Neural cell (in vitro differentiated cells): ENCODE results near the gene PCDH10. TPM values are rescaled to one million over a fixed set of nuclear protein-coding genes. Genes with fewer than 3 reads are reported as not detected.
A peak's percentile ranks its signal among the peaks of the same experiment; 100 is the strongest.

ENCODE experiments used
- H2AFZ ChIP-seq: fragments of 200-600, 300-800 bp; sonication (generic), shearing (Covaris generic); 2 replicates; pipeline ENCODE4 v1.6.0; 2014; ENCODE audit warnings: low read depth, mild to moderate bottlenecking, antibody characterized with exemption, low read length, moderate library complexity
- H3F3A ChIP-seq: fragments of 200-600 bp; shearing (Covaris generic); 2 replicates; pipeline ENCODE4 v1.6.1; 2016; ENCODE audit warnings: mild to moderate bottlenecking, moderate library complexity, mixed read lengths, antibody characterized with exemption, low read length; ENCODE audit not compliant: insufficient read depth, poor library complexity, severe bottlenecking
- H3K27ac ChIP-seq: fragments of 200-600, 300-800 bp; sonication (generic), shearing (Covaris generic); 2 replicates; pipeline ENCODE4 v1.5.1; 2014; ENCODE audit warnings: mild to moderate bottlenecking, low read length, moderate library complexity
- H3K27me3 ChIP-seq: fragments of 300-800, 200-600 bp; sonication (generic), shearing (Covaris generic); 2 replicates; pipeline ENCODE4 v1.6.0; 2014; ENCODE audit warnings: mild to moderate bottlenecking, low read depth, low read length, moderate library complexity; ENCODE audit not compliant: insufficient read depth
- H3K36me3 ChIP-seq: fragments of 300-800, 200-600 bp; sonication (generic), shearing (Covaris generic); 2 replicates; pipeline ENCODE4 v1.5.1; 2014; ENCODE audit warnings: mild to moderate bottlenecking, antibody characterized with exemption, low read length, moderate library complexity; ENCODE audit not compliant: insufficient read depth
- H3K4me2 ChIP-seq: fragments of 300-800, 200-600 bp; sonication (generic), shearing (Covaris generic); 2 replicates; pipeline ENCODE4 v1.6.0; 2014; ENCODE audit warnings: mild to moderate bottlenecking, low read length
- H3K4me3 ChIP-seq: fragments of 300-800, 200-600 bp; sonication (generic), shearing (Covaris generic); 2 replicates; pipeline ENCODE4 v1.5.1; 2014; ENCODE audit warnings: mild to moderate bottlenecking, low read length, moderate library complexity
- H3K79me2 ChIP-seq: fragments of 200-600 bp; shearing (Covaris generic); replicated peaks from 2 replicates; pipeline ENCODE4 v1.6.0; 2014; ENCODE audit warnings: mild to moderate bottlenecking, low read length, moderate library complexity; ENCODE audit not compliant: insufficient read depth
- H3K9ac ChIP-seq: fragments of 300-800, 200-600 bp; sonication (generic), shearing (Covaris generic); 2 replicates; pipeline ENCODE4 v1.6.1; 2016; ENCODE audit warnings: mild to moderate bottlenecking, low read length, mixed read lengths
- H3K9me2 ChIP-seq: fragments of 200-600 bp; shearing (Covaris generic); 2 replicates; pipeline ENCODE4 v1.6.1; 2016; ENCODE audit warnings: mild to moderate bottlenecking, low read length, mixed read lengths; ENCODE audit not compliant: insufficient read depth
- H3K9me3 ChIP-seq: fragments of 200-600, 300-800 bp; sonication (generic), shearing (Covaris generic); 2 replicates; pipeline ENCODE4 v1.6.1; 2016; ENCODE audit warnings: mild to moderate bottlenecking, mixed run types, low read length, moderate library complexity, mixed read lengths
- H4K20me1 ChIP-seq: fragments of 200-600 bp; shearing (Covaris generic); 2 replicates; pipeline ENCODE4 v1.6.1; 2016; ENCODE audit warnings: mild to moderate bottlenecking, mixed run types; ENCODE audit not compliant: insufficient read depth
- CTCF ChIP-seq: fragments of 450-650 bp; IDR thresholded peaks from 2 replicates; pipeline ENCODE4 v1.5.1; 2014; ENCODE audit warnings: antibody characterized with exemption, mild to moderate bottlenecking, moderate library complexity; ENCODE audit not compliant: poor library complexity, severe bottlenecking
- EP300 ChIP-seq: fragments of 450-650 bp; conservative IDR thresholded peaks from 2 replicates; pipeline ENCODE4 v1.6.1; 2014; ENCODE audit warnings: antibody characterized with exemption, mild to moderate bottlenecking, moderate library complexity; ENCODE audit not compliant: poor library complexity, severe bottlenecking
- EZH2 ChIP-seq: fragments of 200-600, 300-800 bp; shearing (Covaris generic), sonication (generic); IDR thresholded peaks from 2 replicates; pipeline ENCODE4 v1.6.1; 2014; ENCODE audit warnings: antibody characterized with exemption, low read length, borderline replicate concordance, mild to moderate bottlenecking; ENCODE audit not compliant: insufficient read depth, poor library complexity, severe bottlenecking
- MXI1 ChIP-seq: fragments of 450-650 bp; conservative IDR thresholded peaks from 2 replicates; pipeline ENCODE4 v1.6.1; 2014; ENCODE audit warnings: antibody characterized with exemption, mild to moderate bottlenecking; ENCODE audit not compliant: poor library complexity, severe bottlenecking
- POLR2AphosphoS5 ChIP-seq: IDR thresholded peaks from 2 replicates; pipeline ENCODE4 v1.6.1; 2012
- RAD21 ChIP-seq: fragments of 450-650 bp; conservative IDR thresholded peaks from 2 replicates; pipeline ENCODE4 v1.6.1; 2014; ENCODE audit warnings: antibody characterized with exemption, mild to moderate bottlenecking, moderate library complexity
- REST ChIP-seq: IDR thresholded peaks from 2 replicates; pipeline ENCODE4 v1.6.1; 2012; ENCODE audit warnings: borderline replicate concordance
- SMC3 ChIP-seq: fragments of 450-650 bp; conservative IDR thresholded peaks from 2 replicates; pipeline ENCODE4 v1.6.1; 2014; ENCODE audit warnings: antibody characterized with exemption, mild to moderate bottlenecking, moderate library complexity; ENCODE audit not compliant: poor library complexity
- TAF1 ChIP-seq: IDR thresholded peaks from 2 replicates; pipeline ENCODE4 v1.6.1; 2012; ENCODE audit warnings: low read depth
- polyA plus RNA-seq: library from polyadenylated mRNA; depleted of rRNA; stranded (reverse); fragments of >200 nt; gene quantifications from 2 replicates; pipeline ENCODE4 v1.2.3, GENCODE V29; 2014

PCDH10 gene
- polyA plus RNA-seq, 1 donor from 2014 or later: 37.0 TPM

GRCh38 chr4:133154725-133155124 lies 5.6 kb downstream of the PCDH10 start:
- Histone ChIP-seq H3K36me3 (no peaks in the 10 kb centered on the region), H3K27me3 (peaks cover 33% of the 10 kb centered on the region), H3K79me2 (no peaks in the 10 kb centered on the region), H4K20me1 (no peaks in the 10 kb centered on the region), H3K27ac (no peak overlapping the region), H2AFZ (no peak overlapping the region), H3K4me2 (peak overlapping the region; percentile 72), H3K9me3 (no peaks in the 10 kb centered on the region), H3F3A (no peaks in the 10 kb centered on the region), H3K9ac (no peak overlapping the region), H3K4me3 (peak overlapping the region; percentile 81), H3K9me2 (no peaks in the 10 kb centered on the region)
- TF ChIP-seq EZH2 (no peak), RAD21 (peak; percentile 83), POLR2AphosphoS5 (no peak), CTCF (peak; percentile 82), SMC3 (peak; percentile 84), EP300 (no peak), TAF1 (no peak), MXI1 (no peak), REST (no peak)

GRCh38 chr4:133156096-133156495 lies 7.0 kb downstream of the PCDH10 start:
- peaks cover 19% of the 10 kb centered on the region for H3K27me3 ChIP-seq
- H4K20me1 ChIP-seq: no peaks in the 10 kb centered on the region
- TF ChIP-seq RAD21 (no peak), MXI1 (no peak), SMC3 (no peak), EZH2 (no peak), POLR2AphosphoS5 (no peak), TAF1 (no peak), CTCF (no peak)
- H3K9ac ChIP-seq: no peak overlapping the region
- H3K9me2 ChIP-seq: no peaks in the 10 kb centered on the region
- no peak overlapping the region for H3K27ac ChIP-seq
- H3K4me2 ChIP-seq: peak overlapping the region; percentile 17
- H3F3A ChIP-seq: no peaks in the 10 kb centered on the region
- H2AFZ ChIP-seq: no peak overlapping the region
- no peaks in the 10 kb centered on the region for H3K36me3 ChIP-seq
- no peaks in the 10 kb centered on the region for H3K79me2 ChIP-seq
- peak overlapping the region; percentile 81 for H3K4me3 ChIP-seq
- no peaks in the 10 kb centered on the region for H3K9me3 ChIP-seq
